Activated CD8-positive, alpha-beta T cell treated with anti-CD3 and anti-CD28 coated beads, Interleukin-2, amount 10 ng/mL, durations not matched to agents 7 days and 5 days (primary cell): ENCODE data around the gene AIG1. TPM values are rescaled to one million over a fixed set of nuclear protein-coding genes. Genes with fewer than 3 reads are reported as not detected.

Experiments
- ATAC-seq: fragments of 150-1000 bp; cut with Tn5 transposase; one replicate; pipeline ENCODE4 v1.10.0; 2021; ENCODE audit warnings: moderate library complexity
- CTCF ChIA-PET: fragments of 350-600 bp; sonication (Branson Sonifier 250); formaldehyde crosslinking; loops from one replicate; lab custom pipeline; 2021; ENCODE audit warnings: antibody characterized with exemption; lab: Charles Lee
- POLR2A ChIA-PET: fragments of 350-600 bp; sonication (Branson Sonifier 250); formaldehyde crosslinking; loops from one replicate; lab custom pipeline; 2021; ENCODE audit warnings: antibody characterized with exemption; lab: Charles Lee
- DNase-seq: peaks from one replicate; pipeline ENCODE4 v3.0.0-alpha.2; 2020
- H3K27ac Mint-ChIP-seq: one replicate; pipeline ENCODE4 v1.8.0; 2021; ENCODE audit warnings: mild to moderate bottlenecking, mixed read lengths
- H3K27me3 Mint-ChIP-seq: one replicate; pipeline ENCODE4 v1.8.0; 2021; ENCODE audit warnings: low read depth, mixed read lengths
- H3K36me3 Mint-ChIP-seq: one replicate; pipeline ENCODE4 v1.8.0; 2021; ENCODE audit warnings: low read depth, mixed read lengths
- H3K4me1 Mint-ChIP-seq: one replicate; pipeline ENCODE4 v1.8.0; 2021; ENCODE audit warnings: low read depth, mixed read lengths
- H3K4me3 Mint-ChIP-seq: one replicate; pipeline ENCODE4 v1.8.0; 2021; ENCODE audit warnings: mild to moderate bottlenecking, mixed read lengths
- H3K9me3 Mint-ChIP-seq: one replicate; pipeline ENCODE4 v1.8.0; 2022; ENCODE audit warnings: mixed read lengths; ENCODE audit not compliant: insufficient read depth
- total RNA-seq, 2 experiments: library from RNA; stranded (reverse); gene quantifications; one replicate each; pipeline ENCODE4 v1.2.3, GENCODE V29; 2021

Gene AIG1
- total RNA-seq, 2 experiments from 2014 or later: 13.0 to 14.2 TPM

GRCh38 chr6:143174951-143175350, 114.3 kb downstream of the AIG1 start:
- ChIA-PET CTCF (interaction anchor here (0.7 kb wide), 1 partner anchor 9 kb away, joined by 3 read pairs; no protein-coding TSS in a partner anchor), POLR2A (no interaction called here)
- Mint-ChIP-seq H3K27ac (no peak overlapping the region), H3K9me3 (peaks cover 14% of the 10 kb centered on the region), H3K4me3 (no peak overlapping the region), H3K4me1 (no peaks in the 10 kb centered on the region), H3K36me3 (peaks cover 19% of the 10 kb centered on the region), H3K27me3 (no peaks in the 10 kb centered on the region)
- ATAC-seq (no peak), DNase-seq (no peak)

GRCh38 chr6:143176090-143177021, 115.7 kb downstream of the AIG1 start:
- CTCF ChIA-PET: interaction anchor here (0.7 kb wide), 1 partner anchor 11 kb away, joined by 4 read pairs; no protein-coding TSS in a partner anchor
- H3K36me3 Mint-ChIP-seq: peaks cover 19% of the 10 kb centered on the region

GRCh38 chr6:143177706-143178105, 117.0 kb downstream of the AIG1 start:
- POLR2A ChIA-PET: no interaction called here
- Mint-ChIP-seq H3K9me3 (peaks cover 14% of the 10 kb centered on the region), H3K27ac (no peak overlapping the region), H3K36me3 (peaks cover 19% of the 10 kb centered on the region), H3K27me3 (no peaks in the 10 kb centered on the region), H3K4me3 (no peak overlapping the region), H3K4me1 (no peaks in the 10 kb centered on the region)
- CTCF ChIA-PET: no interaction called here
- no peak for ATAC-seq
- no peak for DNase-seq

More at GRCh38 chr6:143176090-143177021, 115.7 kb downstream of the AIG1 start:
- Mint-ChIP-seq H3K9me3 (peaks cover 14% of the 10 kb centered on the region), H3K4me3 (no peak overlapping the region), H3K27me3 (no peaks in the 10 kb centered on the region), H3K27ac (no peak overlapping the region), H3K4me1 (no peaks in the 10 kb centered on the region)
- ATAC-seq: no peak
- POLR2A ChIA-PET: no interaction called here
- no peak for DNase-seq

GRCh38 chr6:143179096-143179495, 118.4 kb downstream of the AIG1 start:
- ATAC-seq (no peak), DNase-seq (no peak)
- H3K4me3 Mint-ChIP-seq: no peak overlapping the region
- peaks cover 14% of the 10 kb centered on the region for H3K9me3 Mint-ChIP-seq
- POLR2A ChIA-PET: no interaction called here
- no peak overlapping the region for H3K27ac Mint-ChIP-seq
- peaks cover 17% of the 10 kb centered on the region for H3K36me3 Mint-ChIP-seq
- H3K27me3 Mint-ChIP-seq: no peaks in the 10 kb centered on the region
- CTCF ChIA-PET: no interaction called here
- H3K4me1 Mint-ChIP-seq: no peaks in the 10 kb centered on the region

GRCh38 chr6:143179901-143180612, 119.4 kb downstream of the AIG1 start:
- Mint-ChIP-seq H3K27ac (no peak overlapping the region), H3K4me3 (no peak overlapping the region), H3K9me3 (peaks cover 9% of the 10 kb centered on the region), H3K27me3 (no peaks in the 10 kb centered on the region), H3K36me3 (peaks cover 14% of the 10 kb centered on the region), H3K4me1 (no peaks in the 10 kb centered on the region)
- CTCF ChIA-PET: no interaction called here
- POLR2A ChIA-PET: no interaction called here
- no peak for DNase-seq
- no peak for ATAC-seq

- no peak for ATAC-seq
- ChIA-PET CTCF (interaction anchor here (0.7 to 1.4 kb wide), 2 partner anchors 40 to 706 kb away, joined by 3 read pairs; no protein-coding TSS in a partner anchor), POLR2A (no interaction called here)
- Mint-ChIP-seq H3K4me3 (no peak overlapping the region), H3K9me3 (peaks cover 2% of the 10 kb centered on the region), H3K36me3 (peaks cover 10% of the 10 kb centered on the region), H3K27ac (no peak overlapping the region), H3K27me3 (no peaks in the 10 kb centered on the region), H3K4me1 (no peaks in the 10 kb centered on the region)
- no peak for DNase-seq
Observed at GRCh38 chr6:143180826-143181225, 120.1 kb downstream of the AIG1 start.

- ChIA-PET CTCF (no interaction called here), POLR2A (no interaction called here)
- no peak overlapping the region for H3K4me3 Mint-ChIP-seq
- H3K36me3 Mint-ChIP-seq: no peaks in the 10 kb centered on the region
- ATAC-seq (no peak), DNase-seq (no peak)
- H3K4me1 Mint-ChIP-seq: no peaks in the 10 kb centered on the region
- H3K27ac Mint-ChIP-seq: no peak overlapping the region
- H3K27me3 Mint-ChIP-seq: no peaks in the 10 kb centered on the region
- no peaks in the 10 kb centered on the region for H3K9me3 Mint-ChIP-seq
Observed at GRCh38 chr6:143183666-143184065, 123.0 kb downstream of the AIG1 start.

- Mint-ChIP-seq H3K27me3 (no peaks in the 10 kb centered on the region), H3K9me3 (no peaks in the 10 kb centered on the region), H3K4me3 (no peak overlapping the region), H3K27ac (no peak overlapping the region), H3K36me3 (no peaks in the 10 kb centered on the region), H3K4me1 (no peaks in the 10 kb centered on the region)
- ChIA-PET POLR2A (no interaction called here), CTCF (no interaction called here)
- ATAC-seq (no peak), DNase-seq (no peak)
Observed at GRCh38 chr6:143185288-143185687, 124.6 kb downstream of the AIG1 start.

- H3K4me3 Mint-ChIP-seq: no peak overlapping the region
- no peaks in the 10 kb centered on the region for H3K9me3 Mint-ChIP-seq
- no peak overlapping the region for H3K27ac Mint-ChIP-seq
- POLR2A ChIA-PET: no interaction called here
- DNase-seq: no peak
- H3K4me1 Mint-ChIP-seq: no peaks in the 10 kb centered on the region
- no peaks in the 10 kb centered on the region for H3K36me3 Mint-ChIP-seq
- no peaks in the 10 kb centered on the region for H3K27me3 Mint-ChIP-seq
- CTCF ChIA-PET: interaction anchor here (1.0 to 1.5 kb wide), 4 partner anchors 11 to 713 kb away, joined by 3 to 4 read pairs (median 3); no protein-coding TSS in a partner anchor
- ATAC-seq: no peak
Observed at GRCh38 chr6:143187238-143187923, 126.7 kb downstream of the AIG1 start.

GRCh38 chr6:143188292-143188691, 127.6 kb downstream of the AIG1 start:
- no peaks in the 10 kb centered on the region for H3K9me3 Mint-ChIP-seq
- DNase-seq (no peak), ATAC-seq (no peak)
- no peaks in the 10 kb centered on the region for H3K4me1 Mint-ChIP-seq
- H3K36me3 Mint-ChIP-seq: no peaks in the 10 kb centered on the region
- ChIA-PET POLR2A (no interaction called here), CTCF (interaction anchor here (1.2 to 1.6 kb wide), 3 partner anchors 10 to 239 kb away, joined by 3 to 4 read pairs (median 4); no protein-coding TSS in a partner anchor)
- no peak overlapping the region for H3K27ac Mint-ChIP-seq
- H3K27me3 Mint-ChIP-seq: no peaks in the 10 kb centered on the region
- no peak overlapping the region for H3K4me3 Mint-ChIP-seq

- POLR2A ChIA-PET: no interaction called here
- no peak for DNase-seq
Observed at GRCh38 chr6:143191361-143191760, 130.7 kb downstream of the AIG1 start.

More at GRCh38 chr6:143191361-143191760, 130.7 kb downstream of the AIG1 start:
- Mint-ChIP-seq H3K27ac (no peak overlapping the region), H3K9me3 (peaks cover 3% of the 10 kb centered on the region), H3K4me1 (no peaks in the 10 kb centered on the region), H3K27me3 (no peaks in the 10 kb centered on the region), H3K36me3 (no peaks in the 10 kb centered on the region), H3K4me3 (no peak overlapping the region)
- CTCF ChIA-PET: no interaction called here
- ATAC-seq: no peak
